ENCODE data around the gene MXD1.

Gene MXD1

DNA sequence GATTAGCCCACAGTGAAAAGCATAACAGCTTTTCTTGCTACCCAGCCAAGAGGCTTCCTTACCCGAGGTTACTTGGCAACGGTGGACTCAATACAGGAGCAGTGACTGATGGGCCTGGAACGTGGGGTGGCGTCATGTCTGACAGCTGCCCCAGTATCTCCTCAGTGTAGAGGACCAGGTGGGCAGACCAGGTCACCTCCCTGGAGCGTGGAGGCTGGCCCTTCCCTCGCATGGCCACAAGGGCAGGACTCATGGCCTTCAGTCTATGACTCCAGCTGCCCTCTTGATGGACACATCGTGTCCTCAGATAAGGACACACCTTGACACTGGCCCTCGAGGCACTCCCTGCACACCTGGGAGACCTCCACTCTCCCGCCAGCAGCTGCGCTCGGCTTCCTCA, 40.1 kb downstream of the MXD1 start:
- DNase-seq: no peak

DNA sequence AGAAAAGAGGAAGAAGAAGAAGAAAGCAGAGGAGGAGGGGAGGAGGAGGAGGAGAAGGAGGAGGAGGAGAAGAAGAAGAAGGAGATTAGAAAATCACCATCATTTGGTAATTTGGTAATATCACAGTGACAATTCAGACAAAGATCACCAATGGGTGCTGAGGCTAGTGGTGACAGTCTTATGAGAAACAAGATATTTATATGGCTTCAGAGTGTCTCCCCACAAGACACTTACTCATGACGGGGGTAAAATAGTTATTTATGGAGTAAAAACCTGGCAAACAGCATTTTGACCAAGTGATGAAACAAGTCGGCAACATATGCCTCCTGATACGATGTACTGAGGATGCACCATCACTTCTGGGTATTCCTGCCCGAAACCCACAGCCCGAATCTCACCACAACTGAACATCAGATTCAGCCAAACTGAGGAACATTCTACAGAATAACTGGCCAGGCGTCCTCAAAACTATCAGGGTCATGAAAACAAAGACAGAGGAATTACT, 41.6 kb downstream of the MXD1 start:
- DNase-seq: no peak

GRCh38 chr2:69957965-69958364, 43.1 kb downstream of the MXD1 start:
- DNase-seq: no peak

DNA sequence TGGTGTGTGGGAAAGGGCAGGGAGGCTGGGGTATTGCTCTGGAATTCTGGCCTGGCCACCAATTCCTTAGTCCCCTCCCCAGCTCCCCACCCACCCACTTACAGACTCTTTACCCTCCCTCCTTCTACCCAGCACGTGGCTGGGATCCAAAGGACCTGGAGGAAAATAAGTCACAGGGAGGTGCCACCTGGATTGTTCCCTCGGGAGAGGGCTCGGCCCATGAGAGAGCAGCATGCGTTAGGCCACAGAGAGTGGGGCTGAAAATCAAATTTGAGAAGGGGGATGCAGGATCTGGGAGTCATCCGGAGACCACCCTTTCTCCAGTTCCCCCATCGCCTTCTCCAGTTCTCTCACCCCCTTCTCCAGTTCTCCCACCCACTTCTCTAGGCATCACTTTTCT, 43.6 kb downstream of the MXD1 start:
- DNase-seq: no peak

- DNase-seq: no peak
Observed at GRCh38 chr2:69959425-69959824, 44.5 kb downstream of the MXD1 start.

DNA sequence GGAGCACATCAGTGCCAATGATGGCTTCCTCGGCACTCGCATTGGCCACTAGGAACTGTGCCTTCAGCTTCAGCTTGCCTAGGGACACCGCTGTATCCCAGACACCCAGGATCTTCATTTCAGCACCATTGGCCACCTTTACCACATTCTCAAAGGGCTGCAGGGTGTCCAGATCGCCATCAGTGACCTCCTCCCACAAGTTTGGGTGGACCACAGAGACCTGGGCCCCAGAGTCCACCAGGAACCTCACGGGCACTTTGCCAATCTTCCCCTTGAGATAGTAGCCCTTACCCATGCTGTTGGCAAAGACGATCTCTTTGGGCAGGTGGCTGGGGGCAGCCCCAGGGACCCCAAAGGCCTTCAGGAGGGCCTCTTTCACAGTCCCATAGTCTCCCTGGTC, 45.9 kb downstream of the MXD1 start:
- DNase-seq: no peak

DNA sequence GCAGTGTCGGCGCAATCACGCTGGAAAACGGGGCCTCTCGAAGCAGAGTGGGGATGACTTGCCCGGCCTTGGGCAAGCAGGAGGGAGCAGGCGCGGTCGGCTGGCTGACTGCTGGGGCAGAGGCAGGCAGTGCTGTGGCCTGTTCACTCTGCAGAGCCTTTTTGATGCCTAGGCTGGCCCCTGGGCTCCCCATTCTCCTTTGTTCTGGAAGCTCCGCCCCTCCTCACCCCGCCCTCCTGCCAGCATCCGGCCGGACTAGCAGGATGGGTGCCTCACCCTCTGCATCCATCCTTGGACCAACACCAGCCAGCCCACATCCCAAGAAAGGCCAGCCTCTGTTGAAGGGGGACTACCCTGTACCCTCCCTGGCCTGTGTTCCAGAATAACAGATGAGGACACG, 46.6 kb downstream of the MXD1 start, which contains the start of gene ASPRV1:
ASPRV1 (minus strand) TSS at position 136 of the 400 bp plus-strand sequence. CDS start 195 bp downstream, outside the sequence.
- DNase-seq: no peak

DNA sequence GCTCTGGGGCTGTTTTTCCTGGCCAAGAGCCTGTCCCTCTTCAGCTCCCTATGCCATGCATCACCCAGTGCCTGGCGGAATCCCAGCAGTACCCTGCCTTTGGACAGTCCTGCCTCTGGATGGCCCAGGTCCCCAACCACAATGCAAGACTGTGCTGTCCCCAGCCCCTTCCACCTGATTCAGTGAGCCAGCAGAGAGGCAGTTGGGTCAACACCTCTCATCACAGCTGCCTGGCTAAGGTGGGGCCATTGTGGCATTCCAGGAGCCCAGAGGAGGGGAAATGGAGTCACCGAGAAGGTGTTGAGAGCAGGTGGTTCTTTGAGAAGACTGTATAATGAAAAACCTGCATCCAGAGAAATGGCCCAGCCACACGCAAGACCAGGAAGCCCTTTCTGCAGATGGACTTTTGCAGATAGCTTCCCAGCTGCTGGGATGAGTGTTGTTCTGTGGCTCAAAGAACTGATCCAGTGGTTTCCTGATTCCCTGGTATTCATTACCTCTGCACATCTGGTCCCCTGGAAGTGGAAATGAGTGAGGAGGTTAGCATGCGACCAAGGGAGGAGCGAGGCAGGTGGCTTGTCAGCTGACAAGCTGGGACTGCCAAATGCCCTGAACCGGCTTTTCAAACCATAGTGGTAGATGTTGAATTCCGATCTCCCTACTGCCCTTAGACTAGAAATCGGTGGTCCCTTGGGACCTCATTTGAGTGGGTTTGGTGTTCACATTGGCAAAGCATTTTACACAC, 48.2 kb downstream of the MXD1 start:
- DNase-seq: no peak

GRCh38 chr2:69964353-69964841, 49.5 kb downstream of the MXD1 start:
- DNase-seq: no peak

- no peak for DNase-seq
Observed at GRCh38 chr2:69965756-69966445, 51.0 kb downstream of the MXD1 start.

GRCh38 chr2:69966496-69966895, 51.6 kb downstream of the MXD1 start:
- DNase-seq: no peak

DNA sequence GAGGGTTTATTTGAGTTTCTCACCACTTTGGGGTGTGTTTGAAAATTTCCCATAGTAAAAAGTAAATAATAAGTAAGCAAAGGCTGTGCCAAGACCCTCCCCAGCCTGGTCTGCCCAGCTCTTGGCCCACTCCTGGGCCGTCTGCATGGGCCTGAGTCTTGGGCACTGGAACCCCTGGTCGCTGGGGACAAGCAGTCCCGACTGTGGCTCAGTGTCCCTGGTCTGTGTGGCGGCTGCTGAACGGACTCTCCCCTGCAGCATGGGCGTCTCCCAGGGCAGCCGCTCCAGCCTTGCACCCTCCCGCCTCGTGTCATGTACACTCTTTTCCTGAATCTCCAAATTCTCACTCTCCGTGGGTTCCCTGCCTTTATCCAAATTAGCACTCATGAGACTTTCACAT, 53.7 kb downstream of the MXD1 start:
- DNase-seq: no peak

DNA sequence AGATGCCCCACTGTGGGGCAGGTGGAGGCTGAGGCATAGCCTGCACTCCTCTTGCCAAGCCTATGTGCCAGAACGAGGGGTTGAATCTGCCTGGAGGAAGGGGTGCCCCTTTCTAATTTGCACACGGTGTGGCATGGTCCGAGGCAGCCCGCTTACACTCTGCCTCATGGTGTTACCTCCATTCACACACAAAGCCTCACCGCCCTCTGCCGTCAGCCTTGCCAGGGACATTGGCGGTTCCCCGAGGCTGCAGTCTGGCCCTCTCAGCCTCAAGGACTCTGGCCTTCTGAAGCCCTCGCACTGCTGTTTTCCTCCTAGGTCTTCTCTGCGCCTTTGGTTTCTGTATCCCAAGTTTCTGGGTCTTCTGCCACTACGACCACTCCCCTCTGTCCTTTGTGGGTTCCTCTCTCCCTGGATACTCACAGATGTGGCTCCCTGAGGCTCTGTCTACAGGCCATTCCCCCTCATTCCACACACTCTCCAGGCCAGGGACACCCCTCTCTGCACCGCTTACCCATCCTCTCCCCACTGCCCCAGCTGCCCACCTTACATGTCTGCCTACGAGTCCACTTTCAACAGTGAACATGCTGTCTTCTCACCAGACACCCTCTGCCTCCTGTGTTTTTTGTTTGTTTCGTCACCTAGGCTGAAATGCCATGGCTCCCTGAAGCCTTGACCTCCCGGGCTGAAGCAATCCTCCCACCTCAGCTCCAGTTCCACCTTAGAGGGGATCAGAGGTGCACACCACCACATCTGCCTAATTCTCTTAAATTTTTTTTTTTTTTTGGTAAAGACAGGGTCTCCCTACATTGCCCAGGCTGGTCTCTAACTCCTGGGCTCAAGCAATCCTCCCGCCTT, 54.4 kb downstream of the MXD1 start:
- DNase-seq: no peak

DNA sequence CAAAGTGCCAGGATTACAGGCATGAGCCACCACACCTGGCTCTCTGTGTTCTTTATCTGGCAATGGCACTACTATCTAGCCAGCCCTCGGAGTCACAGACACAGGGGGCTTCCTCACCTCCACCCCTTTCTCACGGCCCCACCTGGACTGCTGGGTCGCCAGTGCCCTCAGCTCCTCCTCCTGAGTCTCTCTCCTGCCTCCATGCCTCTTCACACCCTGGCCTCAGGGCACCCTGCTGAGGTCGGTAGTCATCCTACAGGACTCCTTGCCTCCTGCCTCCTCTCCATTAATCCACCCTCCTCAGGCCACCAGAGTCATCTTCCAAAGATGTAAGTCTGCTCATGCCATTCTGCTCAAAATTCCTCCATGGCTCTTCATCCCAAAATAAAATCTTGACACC, 55.1 kb downstream of the MXD1 start:
- DNase-seq: no peak

DNA sequence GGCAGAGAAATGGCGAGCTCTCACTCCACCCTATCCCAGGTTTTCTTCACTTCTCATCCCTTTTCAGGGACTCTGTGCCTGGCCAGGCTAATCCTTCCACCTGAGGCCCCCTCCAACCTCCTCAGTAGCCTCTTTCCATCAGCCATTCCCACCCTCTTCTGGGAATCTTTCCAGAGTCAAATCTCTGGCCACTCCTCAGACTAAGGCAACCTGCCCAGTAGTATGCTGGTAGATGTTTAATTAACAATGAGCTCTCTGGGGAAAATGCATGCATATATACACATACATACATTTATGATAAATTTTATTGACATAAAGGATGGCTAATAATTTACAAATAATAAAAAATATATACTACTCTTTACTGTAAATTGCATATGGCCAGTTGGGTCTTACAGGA, 57.9 kb downstream of the MXD1 start:
- DNase-seq: no peak

DNA sequence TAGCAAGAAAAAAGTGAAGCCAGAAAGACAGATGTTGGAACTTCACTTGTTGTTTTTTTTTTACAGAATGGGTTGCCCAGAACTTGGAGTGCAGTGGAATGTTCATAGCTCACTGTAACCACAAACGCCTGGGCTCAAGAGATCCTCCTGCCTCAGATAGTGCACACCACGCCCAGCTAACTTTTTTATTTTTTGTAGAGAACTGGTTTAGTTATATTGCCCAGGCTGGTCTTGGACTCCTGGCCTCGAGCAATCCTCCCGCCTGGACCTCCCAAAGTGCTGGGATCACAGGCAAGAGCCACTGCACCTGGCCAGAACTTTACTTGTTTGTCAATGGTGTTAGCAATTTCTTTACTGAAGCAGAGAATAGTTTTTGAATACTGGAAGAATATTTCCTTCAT, 58.4 kb downstream of the MXD1 start:
- DNase-seq: no peak

GRCh38 chr2:69975136-69975852, 60.4 kb downstream of the MXD1 start:
- DNase-seq: no peak

- no peak for DNase-seq
Observed at GRCh38 chr2:69975853-69976462, 61.0 kb downstream of the MXD1 start.

DNA sequence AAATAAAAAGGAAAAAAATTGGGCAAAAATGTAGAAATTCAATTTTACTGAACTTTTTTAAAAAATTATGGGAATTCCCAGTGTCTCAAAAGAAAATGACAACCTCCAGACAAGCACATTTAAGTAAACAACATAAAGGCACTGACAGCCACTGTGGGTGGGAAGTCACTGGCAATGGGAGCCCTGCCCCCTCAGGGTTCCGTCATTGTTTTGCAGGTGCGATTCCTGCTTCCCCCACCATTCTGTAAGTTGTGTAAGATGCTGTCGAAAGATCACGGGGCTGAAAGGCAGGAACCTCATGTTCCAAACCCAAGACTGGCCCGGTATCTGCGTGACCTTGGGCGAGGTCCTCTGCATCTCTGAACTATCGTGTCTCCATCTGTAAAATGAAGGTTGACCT, 62.3 kb downstream of the MXD1 start:
- DNase-seq: no peak

GRCh38 chr2:69977906-69978482, 63.1 kb downstream of the MXD1 start:
- DNase-seq: no peak

DNA sequence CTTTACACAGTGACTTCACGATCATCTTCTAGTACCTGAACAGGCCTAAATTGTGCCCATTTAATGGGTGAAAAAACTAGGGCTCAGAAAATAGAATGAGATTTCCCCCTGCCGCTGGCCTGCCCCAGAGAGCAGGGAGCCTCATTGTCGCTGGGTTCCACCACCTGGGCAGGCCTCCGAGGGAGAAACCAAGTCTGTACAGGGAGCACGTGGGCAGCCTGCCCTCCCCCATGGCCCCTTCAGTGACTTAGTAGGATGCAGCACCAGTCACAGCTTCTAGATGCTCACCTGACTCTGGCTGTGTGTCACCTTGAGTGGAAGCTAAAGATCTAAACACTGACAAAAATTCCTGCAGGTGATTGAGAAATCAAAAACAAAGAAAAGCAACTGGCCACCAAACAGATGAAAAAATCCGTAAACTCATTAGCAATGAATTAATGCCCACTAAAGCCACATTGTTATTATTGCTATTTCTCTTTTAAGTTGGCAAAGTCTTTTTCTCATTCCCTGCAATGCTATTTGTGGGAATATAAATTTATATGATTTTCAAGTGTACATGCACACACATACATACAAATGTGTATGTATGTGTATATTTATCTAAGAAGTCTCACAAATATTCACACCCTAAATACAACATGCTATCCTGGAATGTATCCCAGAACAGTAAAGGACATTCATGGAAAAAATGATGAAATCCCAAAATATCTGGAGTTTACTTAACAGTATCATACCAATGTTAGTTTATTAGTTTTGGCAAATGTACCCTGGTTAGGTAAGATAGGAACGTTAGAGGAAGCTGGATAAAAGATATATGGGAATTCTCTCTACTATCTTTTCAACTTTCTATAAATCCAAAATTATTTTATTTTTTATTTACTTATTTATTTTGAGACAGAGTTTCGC, 65.2 kb downstream of the MXD1 start:
- DNase-seq: no peak
